IPS-20b (cell line): ENCODE data around the gene CTPS1.

Experiments
- H3K27ac ChIP-seq: one replicate; pipeline ENCODE4 v1.5.1; 2013; ENCODE audit warnings: low read length
- H3K27me3 ChIP-seq: 2 replicates; pipeline ENCODE4 v1.6.1; 2013; ENCODE audit warnings: mild to moderate bottlenecking, low read length, inconsistent platforms; ENCODE audit not compliant: insufficient read depth
- H3K36me3 ChIP-seq: 2 replicates; pipeline ENCODE4 v1.6.1; 2013; ENCODE audit warnings: low read depth, mild to moderate bottlenecking, inconsistent platforms, low read length, moderate library complexity; ENCODE audit not compliant: insufficient read depth
- H3K4me1 ChIP-seq: 2 replicates; pipeline ENCODE4 v1.6.1; 2013; ENCODE audit warnings: mild to moderate bottlenecking, control low read depth, inconsistent platforms, low read length, moderate library complexity; ENCODE audit not compliant: insufficient read depth
- H3K4me3 ChIP-seq: 2 replicates; pipeline ENCODE4 v1.5.1; 2013; ENCODE audit warnings: mild to moderate bottlenecking, low read length, inconsistent platforms
- H3K9ac ChIP-seq: 2 replicates; pipeline ENCODE4 v1.6.1; 2013; ENCODE audit warnings: low read depth, mild to moderate bottlenecking, inconsistent platforms, low read length, moderate library complexity
- H3K9me3 ChIP-seq: 2 replicates; pipeline ENCODE4 v1.6.1; 2013; ENCODE audit warnings: mild to moderate bottlenecking, low read depth, low read length, inconsistent platforms; ENCODE audit not compliant: insufficient read depth

Gene CTPS1

DNA sequence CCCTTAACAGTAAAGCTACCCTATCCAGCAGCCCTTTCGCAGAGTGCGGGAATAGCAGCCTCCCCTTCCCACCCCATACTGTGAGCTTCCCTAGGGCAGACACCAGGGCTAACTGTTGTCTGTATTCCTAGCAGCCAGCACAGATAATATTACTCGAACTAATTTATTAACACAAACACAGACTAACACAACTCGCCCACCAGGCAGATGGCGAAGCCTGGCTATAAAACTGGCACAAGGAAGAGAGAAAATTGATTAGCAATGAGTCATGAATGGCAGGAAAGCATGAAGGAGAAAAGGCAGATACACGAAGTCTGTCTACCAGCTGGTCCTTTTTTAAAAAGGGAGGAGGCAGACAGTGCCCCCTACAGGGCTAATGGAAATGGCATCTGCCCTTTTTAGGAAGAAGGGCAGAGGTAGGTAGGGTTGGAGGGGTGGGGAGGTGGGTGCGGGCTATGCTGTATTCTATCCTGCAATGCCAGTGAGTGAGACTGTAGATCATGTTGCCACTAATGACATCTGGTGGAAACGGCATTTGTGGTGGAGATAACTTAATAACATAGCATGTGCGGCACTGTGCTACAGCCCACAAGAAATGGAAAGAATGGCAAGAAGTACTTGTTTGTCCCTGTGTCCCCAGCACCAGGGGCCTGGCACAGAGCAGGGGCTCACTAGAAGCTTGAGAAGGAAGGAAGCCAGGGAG lies 30.6 kb upstream of the CTPS1 start:
- Histone ChIP-seq H3K4me3 (no peak overlapping the region), H3K36me3 (no peaks in the 10 kb centered on the region), H3K27me3 (peaks cover 21% of the 10 kb centered on the region), H3K9ac (no peak overlapping the region), H3K9me3 (no peaks in the 10 kb centered on the region), H3K4me1 (peaks cover 4% of the 10 kb centered on the region; the same call in 1 of the 2 replicates), H3K27ac (no peak overlapping the region)

DNA sequence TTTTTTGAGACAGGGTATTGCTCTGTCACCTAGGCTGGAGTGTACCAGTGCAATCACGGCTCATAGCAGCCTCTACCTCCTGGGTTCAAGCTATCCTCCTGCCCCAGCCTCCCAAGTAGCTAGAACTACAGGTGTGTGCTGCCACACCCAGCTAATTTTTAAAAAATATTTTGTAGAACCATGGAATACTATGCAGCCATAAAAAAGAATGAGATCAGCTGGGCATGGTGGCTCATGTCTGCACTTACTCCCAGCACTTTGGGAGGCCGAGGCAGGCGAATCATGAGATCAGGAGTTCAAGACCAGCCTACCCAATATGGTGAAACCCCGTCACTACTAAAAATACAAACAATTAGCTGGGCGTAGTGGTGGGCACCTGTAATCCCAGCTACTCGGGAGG lies 29.9 kb upstream of the CTPS1 start:
- H3K27ac ChIP-seq: no peak overlapping the region

DNA sequence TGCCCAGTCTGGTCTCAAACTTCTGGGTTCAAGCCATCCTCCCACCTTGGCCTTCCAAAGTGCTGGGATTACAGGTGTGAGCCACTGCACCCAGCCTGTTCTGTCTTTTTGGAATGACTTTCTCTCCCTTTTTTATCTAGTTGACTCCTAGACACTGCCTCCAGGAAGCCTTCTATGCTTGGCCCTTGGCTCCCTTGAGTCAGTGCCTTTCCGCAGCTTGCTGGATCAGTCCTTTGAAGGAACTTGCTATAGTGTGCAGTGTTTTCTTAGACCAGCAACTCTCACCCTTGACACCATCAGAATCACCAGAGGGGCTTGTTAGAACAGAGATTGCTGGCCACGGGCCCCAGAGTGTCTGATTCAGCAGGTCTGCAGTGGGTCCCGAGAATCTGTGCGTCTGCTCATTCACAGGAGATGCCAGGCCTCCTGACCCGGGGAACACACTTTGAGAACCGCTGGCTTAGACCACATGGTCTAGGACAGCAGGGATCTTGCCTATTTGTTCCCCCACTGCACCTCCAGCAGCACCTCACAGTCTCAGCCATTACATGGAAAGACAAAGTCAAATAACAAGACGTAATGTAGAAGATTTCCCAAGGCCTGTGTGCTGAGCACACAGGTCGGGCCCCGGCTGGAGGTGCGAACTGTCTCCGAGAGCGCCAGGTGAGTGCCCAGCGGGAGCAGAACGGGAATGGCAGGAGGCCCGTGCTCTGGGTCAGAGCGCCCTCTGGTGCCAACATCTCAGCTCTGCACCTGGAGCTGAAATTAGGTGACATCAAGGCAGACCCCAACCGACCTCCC lies 27.4 kb upstream of the CTPS1 start:
- Histone ChIP-seq H3K36me3 (no peaks in the 10 kb centered on the region), H3K27me3 (peaks cover 21% of the 10 kb centered on the region), H3K9me3 (no peaks in the 10 kb centered on the region), H3K9ac (no peak overlapping the region), H3K27ac (no peak overlapping the region), H3K4me1 (peaks cover 9% of the 10 kb centered on the region; the same call in 1 of the 2 replicates), H3K4me3 (no peak overlapping the region)

More for the DNA sequence above, 29.9 kb upstream of the CTPS1 start:
- Histone ChIP-seq H3K36me3 (no peaks in the 10 kb centered on the region), H3K4me3 (no peak overlapping the region), H3K9ac (no peak overlapping the region), H3K27me3 (peaks cover 21% of the 10 kb centered on the region), H3K9me3 (no peaks in the 10 kb centered on the region), H3K4me1 (peaks cover 7% of the 10 kb centered on the region)

DNA sequence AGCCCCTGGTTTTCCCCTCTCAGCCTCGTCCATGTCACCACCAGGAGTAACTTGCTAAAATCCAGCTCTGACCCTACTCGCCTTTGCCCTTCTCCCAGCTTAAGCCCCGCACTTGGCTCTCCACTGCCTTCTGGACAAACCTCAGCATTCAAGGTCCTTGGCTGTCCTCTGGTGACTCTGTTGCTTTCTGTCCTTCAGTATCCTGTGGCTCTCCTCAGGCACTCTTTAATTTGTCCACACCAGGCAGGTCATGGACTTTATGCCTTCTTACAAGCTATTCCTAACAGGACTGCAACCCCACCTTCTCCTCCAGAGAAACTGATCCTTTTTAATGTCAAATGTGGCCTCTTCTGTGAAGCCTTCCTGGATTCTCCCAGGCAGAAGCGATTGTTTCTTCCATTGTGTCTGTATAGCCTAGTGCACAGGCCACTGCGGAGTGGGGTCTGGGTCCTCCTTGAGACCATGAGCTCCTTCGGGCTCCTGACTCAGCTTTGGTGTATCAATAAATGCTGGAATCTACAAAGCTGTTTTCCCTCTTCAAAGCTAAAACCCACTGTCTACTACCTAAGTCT lies 26.7 kb upstream of the CTPS1 start:
- H3K27me3 ChIP-seq: peaks cover 21% of the 10 kb centered on the region
- H3K27ac ChIP-seq: no peak overlapping the region
- H3K9ac ChIP-seq: no peak overlapping the region
- no peak overlapping the region for H3K4me3 ChIP-seq
- H3K36me3 ChIP-seq: no peaks in the 10 kb centered on the region
- peaks cover 9% of the 10 kb centered on the region; the same call in 1 of the 2 replicates for H3K4me1 ChIP-seq
- no peaks in the 10 kb centered on the region for H3K9me3 ChIP-seq

DNA sequence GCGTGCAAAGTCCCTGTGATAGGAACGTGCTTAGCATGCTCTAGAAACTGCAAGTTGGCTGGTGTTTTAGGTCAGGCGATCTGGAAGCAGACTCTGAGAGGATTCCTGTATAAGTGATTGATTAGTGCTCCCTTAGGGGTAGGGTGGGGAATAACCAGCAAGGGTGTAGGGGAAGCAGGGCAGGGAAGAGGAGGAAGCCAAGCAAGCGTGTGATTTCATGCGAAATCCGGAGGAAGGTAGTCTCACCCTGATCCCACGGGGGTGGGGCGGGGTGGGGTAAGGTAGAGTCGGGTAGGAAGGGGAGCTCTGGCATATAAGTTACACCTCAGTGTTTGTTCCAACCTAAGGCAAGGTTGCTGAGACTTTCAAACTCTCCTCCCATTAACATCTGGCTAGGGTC lies 24.9 kb upstream of the CTPS1 start:
- H3K9me3 ChIP-seq: no peaks in the 10 kb centered on the region
- H3K27me3 ChIP-seq: peaks cover 21% of the 10 kb centered on the region
- no peak overlapping the region for H3K27ac ChIP-seq
- H3K9ac ChIP-seq: no peak overlapping the region
- no peaks in the 10 kb centered on the region for H3K36me3 ChIP-seq
- peaks cover 5% of the 10 kb centered on the region; the same call in 1 of the 2 replicates for H3K4me1 ChIP-seq
- H3K4me3 ChIP-seq: no peak overlapping the region

DNA sequence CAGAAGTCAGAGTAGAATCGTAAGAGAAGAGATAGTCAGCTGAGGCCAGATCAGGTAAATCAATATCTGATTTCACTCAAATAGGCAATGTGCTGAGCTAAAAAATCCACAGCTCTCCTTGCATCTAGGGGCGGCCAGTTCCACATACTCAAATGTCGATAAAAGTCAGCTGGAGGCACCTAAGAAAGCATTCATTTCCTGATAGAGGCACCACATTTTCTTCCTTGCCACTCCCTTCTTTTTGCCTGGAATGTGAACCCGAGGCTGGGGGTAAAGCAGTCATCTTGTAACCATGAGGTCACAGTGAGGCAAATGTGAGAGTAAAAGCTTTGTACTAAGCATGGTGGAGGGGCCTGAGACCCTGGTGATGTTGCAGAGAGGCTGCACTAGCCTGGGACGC lies 24.2 kb upstream of the CTPS1 start:
- no peak overlapping the region for H3K4me3 ChIP-seq
- no peaks in the 10 kb centered on the region for H3K36me3 ChIP-seq
- no peaks in the 10 kb centered on the region for H3K9me3 ChIP-seq
- H3K27me3 ChIP-seq: peaks cover 21% of the 10 kb centered on the region
- H3K4me1 ChIP-seq: peaks cover 5% of the 10 kb centered on the region; the same call in 1 of the 2 replicates
- no peak overlapping the region for H3K27ac ChIP-seq
- H3K9ac ChIP-seq: no peak overlapping the region

DNA sequence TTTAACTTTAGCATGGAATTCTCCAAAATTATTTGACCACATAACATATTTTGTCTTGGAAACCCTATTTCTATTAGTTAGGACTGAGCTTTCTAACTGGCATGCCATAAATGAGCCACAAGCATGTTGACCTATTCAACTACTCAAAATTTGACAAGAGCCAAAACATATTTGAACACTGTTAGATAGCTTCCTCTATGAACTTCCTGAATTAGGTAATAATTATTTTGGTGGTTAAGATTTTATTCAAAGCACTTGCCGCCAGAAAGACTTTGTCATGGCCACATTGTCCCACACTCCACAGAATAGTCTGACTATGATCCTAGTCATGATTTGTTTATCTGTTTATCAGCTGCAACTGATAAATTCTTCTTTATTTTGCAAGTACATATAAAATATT lies 23.1 kb upstream of the CTPS1 start:
- H3K9me3 ChIP-seq: no peaks in the 10 kb centered on the region
- no peak overlapping the region for H3K9ac ChIP-seq
- no peak overlapping the region for H3K27ac ChIP-seq
- H3K27me3 ChIP-seq: peaks cover 14% of the 10 kb centered on the region
- no peak overlapping the region for H3K4me3 ChIP-seq
- H3K4me1 ChIP-seq: peaks cover 5% of the 10 kb centered on the region; the same call in 1 of the 2 replicates
- no peaks in the 10 kb centered on the region for H3K36me3 ChIP-seq

DNA sequence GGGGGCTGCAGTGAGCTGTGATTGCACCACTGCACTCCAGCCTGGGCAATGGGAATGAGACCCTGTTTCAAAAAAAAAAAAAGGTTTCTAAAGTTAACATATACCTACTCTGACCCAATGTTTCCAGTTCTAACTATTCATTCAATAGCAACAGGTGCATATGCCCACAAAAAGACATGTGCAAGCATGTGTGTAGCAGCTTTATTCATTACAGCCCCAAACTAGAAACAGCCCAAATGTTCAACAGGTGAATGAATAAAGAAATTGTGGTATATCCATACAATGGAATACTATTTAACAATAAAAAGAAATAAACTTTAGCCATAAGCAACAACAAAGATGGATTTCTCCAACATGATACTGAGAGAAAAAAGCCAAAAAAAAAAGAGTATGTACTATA lies 21.3 kb upstream of the CTPS1 start:
- Histone ChIP-seq H3K9ac (no peak overlapping the region), H3K9me3 (no peaks in the 10 kb centered on the region), H3K4me1 (peaks cover 5% of the 10 kb centered on the region; the same call in 1 of the 2 replicates), H3K4me3 (no peak overlapping the region), H3K36me3 (no peaks in the 10 kb centered on the region), H3K27ac (no peak overlapping the region), H3K27me3 (no peaks in the 10 kb centered on the region)

DNA sequence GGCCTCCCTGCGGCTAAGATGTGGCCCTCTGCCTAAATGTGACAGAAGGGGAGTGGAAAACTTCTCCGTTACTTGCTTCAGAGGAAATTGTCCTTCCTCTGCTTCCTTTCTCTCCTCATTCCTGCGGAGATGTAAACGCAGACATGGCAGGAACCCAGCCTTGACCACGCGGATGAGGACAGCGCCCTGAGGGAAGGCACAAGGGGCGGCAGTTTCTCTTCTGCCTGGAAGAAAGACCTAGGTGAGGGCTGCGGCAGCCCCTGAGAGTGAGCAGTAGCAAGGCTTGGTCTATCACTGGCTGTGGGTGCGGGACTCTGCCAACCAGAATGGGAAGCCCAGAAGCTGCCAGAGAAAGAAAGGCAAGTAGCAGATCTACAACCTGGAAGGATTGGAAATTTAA lies 14.0 kb upstream of the CTPS1 start:
- Histone ChIP-seq H3K4me3 (no peak overlapping the region), H3K27me3 (peaks cover 9% of the 10 kb centered on the region; the same call in 1 of the 2 replicates), H3K9me3 (no peaks in the 10 kb centered on the region), H3K9ac (no peak overlapping the region), H3K4me1 (no peaks in the 10 kb centered on the region), H3K27ac (no peak overlapping the region), H3K36me3 (no peaks in the 10 kb centered on the region)

DNA sequence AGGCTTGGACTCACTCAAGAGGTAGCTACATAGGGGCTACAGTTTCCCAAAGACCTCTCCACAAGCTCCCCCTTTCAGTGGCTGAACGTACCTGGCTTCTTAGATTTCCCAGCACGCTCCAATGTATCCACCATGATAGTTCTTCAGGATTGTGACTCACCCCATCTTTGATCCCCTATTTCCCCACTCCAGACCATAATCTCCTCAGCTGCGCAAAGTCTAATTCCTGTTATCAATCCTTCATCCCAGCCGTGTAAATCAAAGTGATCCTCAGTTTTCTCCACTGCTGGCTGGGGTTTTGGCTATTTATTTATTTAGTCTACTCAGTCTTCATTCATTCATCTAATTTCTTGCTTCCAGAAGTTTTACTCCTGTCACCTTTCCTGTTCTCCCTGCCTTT lies 13.1 kb upstream of the CTPS1 start:
- H3K27me3 ChIP-seq: peaks cover 9% of the 10 kb centered on the region; the same call in 1 of the 2 replicates
- no peaks in the 10 kb centered on the region for H3K36me3 ChIP-seq
- H3K4me1 ChIP-seq: no peaks in the 10 kb centered on the region
- H3K4me3 ChIP-seq: no peak overlapping the region
- no peak overlapping the region for H3K27ac ChIP-seq
- no peak overlapping the region for H3K9ac ChIP-seq
- H3K9me3 ChIP-seq: no peaks in the 10 kb centered on the region

DNA sequence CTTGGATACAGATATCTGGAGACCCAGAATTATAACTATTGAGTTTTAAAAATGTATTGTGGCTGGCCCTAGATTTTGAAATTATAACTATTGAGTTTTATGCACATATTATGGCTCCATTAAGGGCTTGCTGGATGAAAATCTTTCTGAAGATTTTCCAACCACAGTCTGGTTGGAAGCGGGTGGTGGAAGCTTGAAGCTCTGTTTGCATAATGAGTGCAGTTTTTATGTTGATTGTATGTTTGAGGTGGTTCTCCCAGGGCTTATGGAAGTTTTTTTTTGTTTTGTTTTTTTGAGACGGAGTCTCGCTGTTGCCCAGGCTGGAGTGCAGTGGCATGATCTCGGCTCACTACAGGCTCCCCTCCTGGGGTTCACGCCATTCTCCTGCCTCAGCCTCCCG lies 10.1 kb upstream of the CTPS1 start:
- no peaks in the 10 kb centered on the region for H3K9me3 ChIP-seq
- no peak overlapping the region for H3K4me3 ChIP-seq
- no peaks in the 10 kb centered on the region for H3K36me3 ChIP-seq
- no peak overlapping the region for H3K9ac ChIP-seq
- H3K27me3 ChIP-seq: peaks cover 9% of the 10 kb centered on the region; the same call in 1 of the 2 replicates
- no peak overlapping the region for H3K27ac ChIP-seq
- no peaks in the 10 kb centered on the region for H3K4me1 ChIP-seq
